ENCODE measurements around the gene ANXA11. TPM values are rescaled to one million over a fixed set of nuclear protein-coding genes. Genes with fewer than 3 reads are reported as not detected.

The ANXA11 gene
- total and polyA plus RNA-seq, 8 donors = 90.9 to 298 (median 103) TPM

DNA sequence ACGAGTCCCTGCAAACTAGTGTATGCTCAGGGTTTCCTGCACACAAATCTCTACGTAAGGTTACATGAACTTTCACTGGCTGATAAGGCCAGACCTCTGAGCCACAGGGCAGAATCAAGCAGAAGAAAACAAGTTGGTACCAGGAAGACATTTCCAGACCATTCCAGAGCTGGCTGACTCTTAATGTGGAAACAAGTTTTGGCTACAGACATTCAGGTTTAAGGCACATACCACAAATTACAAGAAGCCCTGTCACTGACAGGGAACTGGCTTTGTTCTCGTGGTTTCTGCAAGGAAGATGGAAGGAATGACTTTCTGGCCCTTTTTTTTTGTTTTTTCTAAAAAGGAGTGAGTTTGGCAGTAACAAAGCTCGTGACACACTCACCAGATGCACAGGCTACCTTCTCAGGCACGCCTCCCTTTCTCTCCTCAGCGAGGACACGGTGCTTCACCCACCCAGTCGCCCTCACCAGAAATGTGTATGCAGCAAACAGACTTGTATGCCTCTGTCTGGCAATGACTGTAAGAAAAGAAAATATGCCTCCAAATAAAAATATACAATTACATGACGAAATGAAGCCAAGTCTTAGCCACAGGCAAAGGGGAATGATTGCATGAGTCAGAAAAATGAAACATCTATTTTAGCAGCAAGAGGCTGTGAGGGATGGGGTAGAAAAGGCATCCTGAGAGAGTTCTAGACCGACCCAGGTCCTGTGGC lies 50.2 kb downstream of the ANXA11 start:
- H3K9me3 ChIP-seq = no peaks in the 10 kb centered on the region
- peak overlapping the region in 1 of 2 donors; percentile 83 for H3K27ac ChIP-seq
- intact Hi-C loops (cut with DNase I) = no loop called here
- no peak for DNase-seq
- peak; percentile 15 for ATAC-seq
- peaks cover 0 to 100% of the 10 kb centered on the region in 2 donors for H3K36me3 ChIP-seq
- H3K27me3 ChIP-seq = no peaks in the 10 kb centered on the region
- H3K4me1 ChIP-seq = peaks cover 14 to 27% of the 10 kb centered on the region in 2 donors
- H3K4me3 ChIP-seq = no peak overlapping the region
- TF ChIP-seq, protein P1, sequence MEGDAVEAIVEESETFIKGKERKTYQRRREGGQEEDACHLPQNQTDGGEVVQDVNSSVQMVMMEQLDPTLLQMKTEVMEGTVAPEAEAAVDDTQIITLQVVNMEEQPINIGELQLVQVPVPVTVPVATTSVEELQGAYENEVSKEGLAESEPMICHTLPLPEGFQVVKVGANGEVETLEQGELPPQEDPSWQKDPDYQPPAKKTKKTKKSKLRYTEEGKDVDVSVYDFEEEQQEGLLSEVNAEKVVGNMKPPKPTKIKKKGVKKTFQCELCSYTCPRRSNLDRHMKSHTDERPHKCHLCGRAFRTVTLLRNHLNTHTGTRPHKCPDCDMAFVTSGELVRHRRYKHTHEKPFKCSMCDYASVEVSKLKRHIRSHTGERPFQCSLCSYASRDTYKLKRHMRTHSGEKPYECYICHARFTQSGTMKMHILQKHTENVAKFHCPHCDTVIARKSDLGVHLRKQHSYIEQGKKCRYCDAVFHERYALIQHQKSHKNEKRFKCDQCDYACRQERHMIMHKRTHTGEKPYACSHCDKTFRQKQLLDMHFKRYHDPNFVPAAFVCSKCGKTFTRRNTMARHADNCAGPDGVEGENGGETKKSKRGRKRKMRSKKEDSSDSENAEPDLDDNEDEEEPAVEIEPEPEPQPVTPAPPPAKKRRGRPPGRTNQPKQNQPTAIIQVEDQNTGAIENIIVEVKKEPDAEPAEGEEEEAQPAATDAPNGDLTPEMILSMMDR (IDR thresholded peaks at IDR 0.05) = no peak

DNA sequence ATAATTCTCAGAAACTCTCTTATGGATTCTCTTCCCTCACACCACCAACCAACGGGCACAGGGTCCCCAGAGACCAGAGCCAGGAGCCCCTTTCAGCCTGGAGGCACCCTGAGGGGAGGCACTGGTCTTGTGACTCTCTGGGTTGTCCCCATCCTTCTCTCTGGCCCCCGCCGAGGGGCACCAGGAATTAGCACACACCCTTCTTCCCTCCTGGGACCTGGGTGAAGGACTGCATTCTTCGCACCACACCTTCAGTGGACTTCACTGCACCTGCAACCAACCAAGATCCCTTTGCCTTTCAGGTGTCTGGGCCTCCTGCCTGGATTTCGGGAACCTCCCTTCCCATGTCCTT lies 50.7 kb downstream of the ANXA11 start:
- intact Hi-C loops (cut with DNase I) = no loop called here
- no peaks in the 10 kb centered on the region for H3K27me3 ChIP-seq
- peaks cover 14 to 22% of the 10 kb centered on the region in 2 donors for H3K4me1 ChIP-seq
- no peak overlapping the region for H3K4me3 ChIP-seq
- DNase-seq = no peak
- TF ChIP-seq, protein P1 (IDR thresholded peaks at IDR 0.05) = no peak
- peaks cover 0 to 100% of the 10 kb centered on the region in 2 donors for H3K36me3 ChIP-seq
- no peaks in the 10 kb centered on the region for H3K9me3 ChIP-seq
- ATAC-seq = no peak
- peak overlapping the region in 1 of 2 donors; percentile 83 for H3K27ac ChIP-seq

DNA sequence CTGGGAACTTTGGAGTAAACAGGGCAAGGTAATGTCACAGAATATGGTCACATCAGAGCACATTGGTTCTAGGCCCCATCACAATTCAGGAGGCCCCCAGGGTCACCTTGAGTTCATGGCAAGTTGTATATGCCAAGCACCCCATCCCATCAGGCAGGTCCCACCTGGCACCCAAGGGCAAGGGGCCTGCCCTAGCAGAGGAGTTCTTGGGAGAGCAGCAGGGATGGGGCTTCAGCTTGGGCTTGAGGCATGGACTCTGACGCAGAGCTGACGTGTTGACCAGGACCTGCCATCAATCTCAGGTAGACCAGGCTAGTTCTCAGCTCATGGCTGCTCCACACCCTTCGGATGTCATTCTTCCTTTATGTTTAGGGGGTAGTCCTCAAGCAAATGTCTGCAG lies 51.9 kb downstream of the ANXA11 start:
- intact Hi-C loops (cut with DNase I) = no loop called here
- peaks cover 7 to 10% of the 10 kb centered on the region in 2 donors for H3K4me1 ChIP-seq
- H3K27ac ChIP-seq = no peak overlapping the region
- TF ChIP-seq, protein P1 (IDR thresholded peaks at IDR 0.05) = no peak
- DNase-seq = no peak
- H3K4me3 ChIP-seq = no peak overlapping the region
- H3K36me3 ChIP-seq = peaks cover 0 to 89% of the 10 kb centered on the region in 2 donors
- H3K27me3 ChIP-seq = no peaks in the 10 kb centered on the region
- no peak for ATAC-seq
- no peaks in the 10 kb centered on the region for H3K9me3 ChIP-seq

DNA sequence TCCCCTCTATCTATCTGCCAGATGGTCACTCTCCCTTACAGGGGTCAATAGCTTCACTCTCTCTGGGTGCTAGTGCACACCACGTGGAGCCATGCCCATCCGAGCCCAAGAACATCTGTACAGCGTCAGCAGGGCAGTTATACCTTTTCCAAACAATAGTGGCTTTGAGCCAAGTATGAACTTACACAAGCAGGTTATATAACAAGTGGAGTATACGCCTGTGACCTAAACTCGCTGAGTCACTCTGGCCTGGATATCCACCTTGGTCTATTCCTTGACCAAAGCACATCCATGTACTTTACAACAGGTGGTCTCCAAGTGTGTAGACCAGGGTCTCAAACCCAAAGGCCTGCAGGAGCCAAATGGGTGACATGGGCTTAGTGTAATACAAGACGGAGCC lies 52.5 kb downstream of the ANXA11 start:
- Histone ChIP-seq H3K27ac (no peak overlapping the region), H3K9me3 (no peaks in the 10 kb centered on the region), H3K4me1 (peaks cover 4 to 7% of the 10 kb centered on the region in 2 donors), H3K4me3 (no peak overlapping the region), H3K36me3 (peaks cover 0 to 89% of the 10 kb centered on the region in 2 donors), H3K27me3 (no peaks in the 10 kb centered on the region)
- no peak for ATAC-seq
- TF ChIP-seq, protein P1 (IDR thresholded peaks at IDR 0.05) = no peak
- intact Hi-C loops (cut with DNase I) = no loop called here
- DNase-seq = peak in 1 of 4 donors; percentile 16

DNA sequence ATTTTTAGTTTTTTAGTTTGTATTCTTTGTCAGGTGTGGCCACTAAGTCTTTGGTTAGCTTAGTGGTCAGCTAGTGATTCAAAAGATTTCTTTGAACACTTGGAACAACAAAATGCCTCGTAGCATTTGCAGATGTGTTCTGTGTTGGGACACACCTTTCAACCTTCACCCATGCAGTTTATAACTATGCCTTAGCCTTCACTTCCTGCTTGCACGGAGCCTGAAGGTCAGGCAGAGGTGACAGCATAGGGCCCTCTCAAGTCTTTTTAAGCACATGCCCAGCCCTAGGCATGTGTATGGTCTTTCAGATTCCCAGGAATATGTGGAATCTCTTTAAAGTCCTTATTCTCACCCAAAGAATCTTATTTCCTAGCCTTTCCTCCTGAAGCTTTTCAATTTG lies 55.2 kb downstream of the ANXA11 start:
- H3K9me3 ChIP-seq = no peaks in the 10 kb centered on the region

More for the DNA sequence above, 55.2 kb downstream of the ANXA11 start:
- DNase-seq (no peak), ATAC-seq (no peak)
- H3K4me3 ChIP-seq = no peak overlapping the region
- intact Hi-C loops (cut with DNase I) = no loop called here
- no peaks in the 10 kb centered on the region for H3K27me3 ChIP-seq
- TF ChIP-seq, protein P1 (IDR thresholded peaks at IDR 0.05) = no peak
- peaks cover 0 to 12% of the 10 kb centered on the region in 2 donors for H3K4me1 ChIP-seq
- no peak overlapping the region for H3K27ac ChIP-seq
- H3K36me3 ChIP-seq = peaks cover 0 to 65% of the 10 kb centered on the region in 2 donors

Data from left lung (tissue), 10 donors.